Aorta (tissue), 5 donors: Measurements from ENCODE around the gene PRRC1. TPM values are rescaled to one million over a fixed set of nuclear protein-coding genes. Genes with fewer than 3 reads are reported as not detected.

Experiments
- ATAC-seq: fragments of 200-7000 bp; cut with Tn5 transposase; one replicate; pipeline ENCODE4 v1.9.1; 2022; ENCODE audit warnings: moderate library complexity; ENCODE audit not compliant: low FRiP score
- DNase-seq, 2 donors: peaks; one replicate each; pipeline ENCODE4 v3.0.0-alpha.2; 2020
- H3K27ac ChIP-seq, 2 donors: one replicate each; pipeline ENCODE4 v1.5.1; 2013; ENCODE audit warnings: low read length in 2 of 2, mild to moderate bottlenecking in 2 of 2, moderate library complexity in 2 of 2, control low read depth in 1 of 2, inconsistent platforms in 1 of 2, low read depth in 1 of 2
- H3K27me3 ChIP-seq, 2 donors: one replicate each; pipeline ENCODE4 v1.6.1; 2013; ENCODE audit warnings: control low read depth in 1 of 2, low read length in 1 of 2, mild to moderate bottlenecking in 1 of 2, moderate library complexity in 1 of 2; ENCODE audit not compliant: insufficient read depth in 2 of 2, control insufficient read depth in 1 of 2
- H3K36me3 ChIP-seq, 2 donors: one replicate each; pipeline ENCODE4 v1.6.1; 2013; ENCODE audit warnings: control low read depth in 1 of 2, low read length in 1 of 2, mild to moderate bottlenecking in 1 of 2; ENCODE audit not compliant: insufficient read depth in 2 of 2, control insufficient read depth in 1 of 2
- H3K4me1 ChIP-seq, 2 donors: one replicate each; pipeline ENCODE4 v1.6.1; 2013; ENCODE audit warnings: low read length in 2 of 2, control low read depth in 1 of 2, mild to moderate bottlenecking in 1 of 2, moderate library complexity in 1 of 2; ENCODE audit not compliant: insufficient read depth in 2 of 2, control insufficient read depth in 1 of 2
- H3K4me3 ChIP-seq, 2 donors: one replicate each; pipeline ENCODE4 v1.5.1; 2013; ENCODE audit warnings: low read length in 2 of 2, control low read depth in 1 of 2, mild to moderate bottlenecking in 1 of 2
- H3K9me3 ChIP-seq: one replicate; pipeline ENCODE4 v1.6.1; 2013; ENCODE audit warnings: mild to moderate bottlenecking, low read length; ENCODE audit not compliant: control insufficient read depth
- WGBS, 2 donors: extraction: QIAGEN DNeasy Blood & Tissue Kit; methylation state at CpG; one replicate each; pipeline ENCODE4 v1.1.7; 2013; 5-methylcytosine and 5-hydroxymethylcytosine counted together
- intact Hi-C, 2 donors: fragments of 100-400 bp; cut with DNase I; formaldehyde crosslinking; loops; one replicate each; pipeline versions ENCODE4 v1.14.2 to v1.15.0; 2022
- polyA plus RNA-seq, 2 donors: library from polyadenylated mRNA; stranded (reverse); fragments of 200-250 nt; gene quantifications; one replicate each; pipeline ENCODE4 v1.2.3, GENCODE V29; 2013
- total RNA-seq, 2 donors: library from RNA; stranded (reverse); fragmentation: NEBNext Ultra II Directional; extraction: Animal tissue kit (Norgen Biotek cat#: 25700); gene quantifications; one replicate each; pipeline ENCODE4 v1.2.1, GENCODE V29; 2021
- donor health status: healthy with polysubstance abuse.
- donor health status: Bipolar disorder and iron deficiency.
- donor health status: DM: no; HTN: no; CAD: no.
- donor health status: DM: no; HTN: no; CAD: no.
- donor health status: DM: yes; HTN: yes; CAD: no.

Gene PRRC1
- total and polyA plus RNA-seq, 4 donors: 17.7 to 47.9 (median 33.0) TPM

GRCh38 chr5:127581450-127581849 lies 64.0 kb downstream of the PRRC1 start:
- Histone ChIP-seq H3K36me3 (no peaks in the 10 kb centered on the region), H3K27ac (no peak overlapping the region), H3K4me3 (no peak overlapping the region), H3K27me3 (no peaks in the 10 kb centered on the region), H3K9me3 (no peaks in the 10 kb centered on the region), H3K4me1 (no peaks in the 10 kb centered on the region)
- DNase-seq (no peak), ATAC-seq (no peak)
- WGBS, 2 donors: 92 to 97% methylated on average over 2 of the region's 2 CpGs
- intact Hi-C loops: no loop called here

DNA sequence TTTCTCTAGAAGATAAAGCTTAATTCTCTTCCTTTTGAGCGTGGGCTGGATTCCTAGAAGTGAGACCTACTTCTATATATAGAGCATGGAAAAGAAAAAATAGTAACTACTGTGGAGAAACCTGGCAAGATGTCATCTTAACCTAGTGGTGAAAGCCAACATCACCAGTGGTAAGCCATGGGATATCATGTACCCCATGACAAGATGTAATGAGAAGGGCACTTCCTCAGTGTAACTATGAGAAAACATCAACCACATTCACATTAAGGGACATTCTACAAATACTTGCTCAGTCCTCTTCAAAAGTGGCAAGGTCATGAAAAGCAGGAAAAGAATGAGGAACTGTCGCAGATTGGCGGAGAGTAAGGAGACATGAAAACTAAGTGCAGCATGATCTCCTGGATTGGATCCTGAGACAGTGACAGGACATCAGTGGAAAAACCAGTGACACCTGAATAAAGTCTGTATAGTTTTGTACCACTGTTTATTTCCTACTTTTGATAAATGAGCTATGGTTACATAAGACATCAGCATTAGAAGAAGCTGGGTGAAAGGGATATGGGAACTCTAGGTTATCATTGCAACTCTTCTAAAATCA lies 65.4 kb downstream of the PRRC1 start:
- H3K4me3 ChIP-seq: no peak overlapping the region
- H3K4me1 ChIP-seq: no peaks in the 10 kb centered on the region
- H3K27ac ChIP-seq: no peak overlapping the region
- no peaks in the 10 kb centered on the region for H3K36me3 ChIP-seq
- ATAC-seq (no peak), DNase-seq (no peak)
- H3K9me3 ChIP-seq: no peaks in the 10 kb centered on the region
- intact Hi-C loops: no loop called here
- 63 to 68% methylated on average over 3 of the region's 3 CpGs for WGBS, 2 donors
- no peaks in the 10 kb centered on the region for H3K27me3 ChIP-seq

- 67% methylated on average over 1 of the region's 1 CpG for WGBS, 2 donors
- DNase-seq: no peak
- ATAC-seq: no peak
- H3K27me3 ChIP-seq: no peaks in the 10 kb centered on the region
- no peaks in the 10 kb centered on the region for H3K36me3 ChIP-seq
- no peak overlapping the region for H3K27ac ChIP-seq
- H3K9me3 ChIP-seq: no peaks in the 10 kb centered on the region
- intact Hi-C loops: no loop called here
- H3K4me3 ChIP-seq: no peak overlapping the region
- H3K4me1 ChIP-seq: no peaks in the 10 kb centered on the region
Observed at GRCh38 chr5:127583866-127584265, 66.4 kb downstream of the PRRC1 start.

- Histone ChIP-seq H3K9me3 (no peaks in the 10 kb centered on the region), H3K27me3 (no peaks in the 10 kb centered on the region), H3K4me3 (no peak overlapping the region), H3K27ac (no peak overlapping the region), H3K4me1 (no peaks in the 10 kb centered on the region), H3K36me3 (no peaks in the 10 kb centered on the region)
- DNase-seq: no peak
- intact Hi-C loops: no loop called here
- 62 to 67% methylated on average over 3 of the region's 3 CpGs for WGBS, 2 donors
- no peak for ATAC-seq
Observed at GRCh38 chr5:127585661-127586060, 68.2 kb downstream of the PRRC1 start.

GRCh38 chr5:127586066-127586770 lies 68.8 kb downstream of the PRRC1 start:
- Histone ChIP-seq H3K27ac (no peak overlapping the region), H3K4me1 (no peaks in the 10 kb centered on the region), H3K36me3 (no peaks in the 10 kb centered on the region), H3K27me3 (no peaks in the 10 kb centered on the region), H3K4me3 (no peak overlapping the region), H3K9me3 (no peaks in the 10 kb centered on the region)
- intact Hi-C loops: no loop called here
- ATAC-seq (no peak), DNase-seq (no peak)
- 67 to 68% methylated on average over 5 of the region's 5 CpGs for whole genome bisulfite sequencing, 2 donors

GRCh38 chr5:127586811-127587210 lies 69.4 kb downstream of the PRRC1 start:
- ATAC-seq: no peak
- no peaks in the 10 kb centered on the region for H3K9me3 ChIP-seq
- intact Hi-C loops: no loop called here

GRCh38 chr5:127587246-127587917 lies 69.9 kb downstream of the PRRC1 start:
- ATAC-seq: no peak

More at GRCh38 chr5:127586811-127587210, 69.4 kb downstream of the PRRC1 start:
- Histone ChIP-seq H3K36me3 (no peaks in the 10 kb centered on the region), H3K27me3 (no peaks in the 10 kb centered on the region), H3K4me3 (no peak overlapping the region), H3K27ac (no peak overlapping the region), H3K4me1 (no peaks in the 10 kb centered on the region)
- no peak for DNase-seq

GRCh38 chr5:127588368-127588767 lies 70.9 kb downstream of the PRRC1 start:
- no peak for ATAC-seq
- Histone ChIP-seq H3K36me3 (no peaks in the 10 kb centered on the region), H3K9me3 (no peaks in the 10 kb centered on the region), H3K27me3 (no peaks in the 10 kb centered on the region), H3K4me3 (no peak overlapping the region), H3K27ac (no peak overlapping the region), H3K4me1 (no peaks in the 10 kb centered on the region)
- intact Hi-C loops: no loop called here
- WGBS, 2 donors: 83 to 86% methylated on average over 1 of the region's 1 CpG
- DNase-seq: no peak

More at GRCh38 chr5:127587246-127587917, 69.9 kb downstream of the PRRC1 start:
- Histone ChIP-seq H3K4me1 (no peaks in the 10 kb centered on the region), H3K27ac (no peak overlapping the region), H3K27me3 (no peaks in the 10 kb centered on the region), H3K36me3 (no peaks in the 10 kb centered on the region), H3K9me3 (no peaks in the 10 kb centered on the region), H3K4me3 (no peak overlapping the region)
- WGBS, 2 donors: 78 to 79% methylated on average over 4 of the region's 4 CpGs
- intact Hi-C loops: no loop called here
- DNase-seq: no peak
